Endodermal cell (in vitro differentiated cells): ENCODE data around the gene MBD5. TPM values are rescaled to one million over a fixed set of nuclear protein-coding genes. Genes with fewer than 3 reads are reported as not detected.

ENCODE experiments used
- DNase-seq: peaks from one replicate; pipeline ENCODE4 v3.0.0-alpha.2; 2017
- H3K27ac ChIP-seq: 2 replicates; pipeline ENCODE4 v1.5.1; 2013; ENCODE audit warnings: mild to moderate bottlenecking, low read depth, low read length, moderate library complexity
- H3K27me3 ChIP-seq: 2 replicates; pipeline ENCODE4 v1.6.1; 2013; ENCODE audit warnings: mild to moderate bottlenecking, low read length, moderate library complexity; ENCODE audit not compliant: insufficient read depth, control insufficient read depth, poor library complexity, severe bottlenecking
- H3K36me3 ChIP-seq: 2 replicates; pipeline ENCODE4 v1.7.0; 2013; ENCODE audit warnings: mild to moderate bottlenecking, low read length, moderate library complexity; ENCODE audit not compliant: control insufficient read depth, insufficient read depth
- H3K4me1 ChIP-seq: one replicate; pipeline ENCODE4 v1.7.0; 2013; ENCODE audit warnings: low read length; ENCODE audit not compliant: control insufficient read depth, insufficient read depth
- H3K4me3 ChIP-seq: 2 replicates; pipeline ENCODE4 v1.5.1; 2013; ENCODE audit warnings: mild to moderate bottlenecking, low read length, moderate library complexity
- H3K9ac ChIP-seq: 2 replicates; pipeline ENCODE4 v1.6.1; 2013; ENCODE audit warnings: mild to moderate bottlenecking, low read length, moderate library complexity; ENCODE audit not compliant: poor library complexity, severe bottlenecking; ENCODE audit errors: extremely low read depth
- H3K9me3 ChIP-seq: 2 replicates; pipeline ENCODE4 v1.6.1; 2013; ENCODE audit warnings: mild to moderate bottlenecking, low read length, moderate library complexity; ENCODE audit not compliant: control insufficient read depth
- H3K27ac Mint-ChIP-seq: 2 replicates; pipeline ENCODE4 v1.8.0; 2020; ENCODE audit warnings: mixed read lengths
- H3K27me3 Mint-ChIP-seq: 2 replicates; pipeline ENCODE4 v1.8.0; 2021; ENCODE audit warnings: mild to moderate bottlenecking, mixed read lengths; ENCODE audit not compliant: insufficient read depth
- H3K36me3 Mint-ChIP-seq: 2 replicates; pipeline ENCODE4 v1.8.0; 2020; ENCODE audit warnings: low read depth, mixed read lengths
- H3K4me1 Mint-ChIP-seq: 2 replicates; pipeline ENCODE4 v1.8.0; 2020; ENCODE audit warnings: mixed read lengths
- H3K4me3 Mint-ChIP-seq: 2 replicates; pipeline ENCODE4 v1.8.0; 2020; ENCODE audit warnings: mild to moderate bottlenecking, moderate library complexity, mixed read lengths
- H3K9me3 Mint-ChIP-seq: 2 replicates; pipeline ENCODE4 v1.8.0; 2020; ENCODE audit warnings: mild to moderate bottlenecking, mixed read lengths
- CTCF ChIP-seq: fragments of 200-600 bp; sonication (generic); conservative IDR thresholded peaks from 2 replicates; pipeline ENCODE4 v1.5.0; 2021; ENCODE audit warnings: antibody characterized with exemption, mild to moderate bottlenecking
- WGBS, 2 experiments: methylation state at CpG; one replicate each; pipeline versions ENCODE4 v1.1.5 to v1.1.7; 2013; ENCODE audit warnings: missing lambda C conversion rate in 2 of 2, mixed read lengths in 1 of 2; ENCODE audit not compliant: insufficient coverage in 1 of 2, insufficient read length in 1 of 2; 5-methylcytosine and 5-hydroxymethylcytosine counted together
- total RNA-seq, 2 donors: library from RNA; stranded (reverse); fragmentation: NEBNext Ultra II Directional in 1 of 2; extraction: Animal tissue kit (Norgen Biotek cat#: 25700) in 1 of 2; gene quantifications; 2 replicates in 1 of 2; 3 replicates in 1 of 2; pipeline ENCODE4 v1.2.1, GENCODE V29; 2021

MBD5 gene
- total RNA-seq, 2 donors from 2014 or later, result 49.1 to 55.7 TPM

- H3K4me1 Mint-ChIP-seq, result peaks cover 3% of the 10 kb centered on the region
- no peaks in the 10 kb centered on the region for H3K9me3 Mint-ChIP-seq
- H3K4me1 ChIP-seq, result no peaks in the 10 kb centered on the region
- DNase-seq, result no peak
- no peak overlapping the region for H3K4me3 ChIP-seq
- no peak overlapping the region for H3K27ac ChIP-seq
- no peaks in the 10 kb centered on the region for H3K27me3 Mint-ChIP-seq
- no peaks in the 10 kb centered on the region for H3K9me3 ChIP-seq
- H3K27me3 ChIP-seq, result no peaks in the 10 kb centered on the region
- no peaks in the 10 kb centered on the region for H3K36me3 ChIP-seq
- no peak overlapping the region for H3K27ac Mint-ChIP-seq
- H3K9ac ChIP-seq, result no peak overlapping the region
- no peak for TF ChIP-seq CTCF
- H3K36me3 Mint-ChIP-seq, result no peaks in the 10 kb centered on the region
- no peak overlapping the region for H3K4me3 Mint-ChIP-seq
Observed at GRCh38 chr2:148103946-148104345, 83.1 kb downstream of the MBD5 start.

GRCh38 chr2:148106331-148106730 lies 85.4 kb downstream of the MBD5 start:
- Mint-ChIP-seq H3K4me3 (no peak overlapping the region), H3K36me3 (no peaks in the 10 kb centered on the region), H3K27me3 (no peaks in the 10 kb centered on the region), H3K4me1 (peaks cover 3% of the 10 kb centered on the region), H3K27ac (no peak overlapping the region), H3K9me3 (no peaks in the 10 kb centered on the region)
- no peak for TF ChIP-seq CTCF
- Histone ChIP-seq H3K36me3 (no peaks in the 10 kb centered on the region), H3K4me3 (no peak overlapping the region), H3K9me3 (no peaks in the 10 kb centered on the region), H3K27me3 (no peaks in the 10 kb centered on the region), H3K9ac (no peak overlapping the region), H3K4me1 (no peaks in the 10 kb centered on the region), H3K27ac (no peak overlapping the region)
- DNase-seq, result no peak

- Histone ChIP-seq H3K27ac (no peak overlapping the region), H3K36me3 (no peaks in the 10 kb centered on the region), H3K27me3 (no peaks in the 10 kb centered on the region), H3K9ac (no peak overlapping the region), H3K9me3 (no peaks in the 10 kb centered on the region), H3K4me1 (no peaks in the 10 kb centered on the region), H3K4me3 (no peak overlapping the region)
- no peak for TF ChIP-seq CTCF
- no peaks in the 10 kb centered on the region for H3K9me3 Mint-ChIP-seq
- DNase-seq, result no peak
- H3K36me3 Mint-ChIP-seq, result no peaks in the 10 kb centered on the region
- no peak overlapping the region for H3K27ac Mint-ChIP-seq
- peaks cover 3% of the 10 kb centered on the region for H3K4me1 Mint-ChIP-seq
- no peaks in the 10 kb centered on the region for H3K27me3 Mint-ChIP-seq
- no peak overlapping the region for H3K4me3 Mint-ChIP-seq
- 97 to 100% methylated on average over 2 to 5 of the region's 5 CpGs for WGBS, 2 experiments
Observed at GRCh38 chr2:148108385-148108784, 87.5 kb downstream of the MBD5 start.
